GM12875 (cell line): ENCODE data around the gene MTMR10.

Experiments
- H3K4me3 ChIP-seq: one replicate; pipeline ENCODE4 v1.5.1; 2011; ENCODE audit warnings: low read depth, low read length, control low read depth
- CTCF ChIP-seq: IDR thresholded peaks from 2 replicates; pipeline ENCODE4 v1.5.1; 2011; ENCODE audit warnings: low read depth, mild to moderate bottlenecking, control low read depth, inconsistent platforms, low read length, moderate library complexity, borderline replicate concordance; ENCODE audit not compliant: insufficient read depth

The MTMR10 gene

GRCh38 chr15:30895461-30896210 lies 95.8 kb downstream of the MTMR10 start:
- no peak overlapping the region for H3K4me3 ChIP-seq
- no peak for TF ChIP-seq CTCF

- TF ChIP-seq CTCF = no peak
- H3K4me3 ChIP-seq = no peak overlapping the region
Measured at GRCh38 chr15:30889196-30889595, 102.2 kb downstream of the MTMR10 start.
